Measurements from ENCODE around the gene NRF1.
"Not testable (repeated sequence)": the region's sequence is repeated elsewhere in the genome, so short reads cannot be mapped to it uniquely, and the experiment has no call there.

NRF1 gene

GRCh38 chr7:129667116-129667515 lies 55.6 kb downstream of the NRF1 start:
- DNase-seq (ENCODE audit: low read depth in 2 of 2) = no peak
- TF ChIP-seq, protein P1, sequence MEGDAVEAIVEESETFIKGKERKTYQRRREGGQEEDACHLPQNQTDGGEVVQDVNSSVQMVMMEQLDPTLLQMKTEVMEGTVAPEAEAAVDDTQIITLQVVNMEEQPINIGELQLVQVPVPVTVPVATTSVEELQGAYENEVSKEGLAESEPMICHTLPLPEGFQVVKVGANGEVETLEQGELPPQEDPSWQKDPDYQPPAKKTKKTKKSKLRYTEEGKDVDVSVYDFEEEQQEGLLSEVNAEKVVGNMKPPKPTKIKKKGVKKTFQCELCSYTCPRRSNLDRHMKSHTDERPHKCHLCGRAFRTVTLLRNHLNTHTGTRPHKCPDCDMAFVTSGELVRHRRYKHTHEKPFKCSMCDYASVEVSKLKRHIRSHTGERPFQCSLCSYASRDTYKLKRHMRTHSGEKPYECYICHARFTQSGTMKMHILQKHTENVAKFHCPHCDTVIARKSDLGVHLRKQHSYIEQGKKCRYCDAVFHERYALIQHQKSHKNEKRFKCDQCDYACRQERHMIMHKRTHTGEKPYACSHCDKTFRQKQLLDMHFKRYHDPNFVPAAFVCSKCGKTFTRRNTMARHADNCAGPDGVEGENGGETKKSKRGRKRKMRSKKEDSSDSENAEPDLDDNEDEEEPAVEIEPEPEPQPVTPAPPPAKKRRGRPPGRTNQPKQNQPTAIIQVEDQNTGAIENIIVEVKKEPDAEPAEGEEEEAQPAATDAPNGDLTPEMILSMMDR (IDR thresholded peaks at IDR 0.05; ENCODE audit: low read depth, low read length) = no peak
- no peak overlapping the region for H3K4me3 ChIP-seq (replicated peaks in 1 of 2; ENCODE audit: low read depth in 2 of 2, low read length in 2 of 2)

GRCh38 chr7:129667551-129667950 lies 56.0 kb downstream of the NRF1 start:
- no peak overlapping the region for H3K4me3 ChIP-seq (replicated peaks in 1 of 2; ENCODE audit: low read depth in 2 of 2, low read length in 2 of 2)
- no peak for DNase-seq (ENCODE audit: low read depth in 2 of 2)
- TF ChIP-seq, protein P1 (IDR thresholded peaks at IDR 0.05; ENCODE audit: low read depth, low read length) = no peak

- no peak overlapping the region for H3K4me3 ChIP-seq (replicated peaks in 1 of 2; ENCODE audit: low read depth in 2 of 2, low read length in 2 of 2)
- TF ChIP-seq, protein P1 (IDR thresholded peaks at IDR 0.05; ENCODE audit: low read depth, low read length) = no peak
- no peak for DNase-seq (ENCODE audit: low read depth in 2 of 2)
These were observed 58.4 kb downstream of the NRF1 start for GRCh38 chr7:129669901-129670300.

DNA sequence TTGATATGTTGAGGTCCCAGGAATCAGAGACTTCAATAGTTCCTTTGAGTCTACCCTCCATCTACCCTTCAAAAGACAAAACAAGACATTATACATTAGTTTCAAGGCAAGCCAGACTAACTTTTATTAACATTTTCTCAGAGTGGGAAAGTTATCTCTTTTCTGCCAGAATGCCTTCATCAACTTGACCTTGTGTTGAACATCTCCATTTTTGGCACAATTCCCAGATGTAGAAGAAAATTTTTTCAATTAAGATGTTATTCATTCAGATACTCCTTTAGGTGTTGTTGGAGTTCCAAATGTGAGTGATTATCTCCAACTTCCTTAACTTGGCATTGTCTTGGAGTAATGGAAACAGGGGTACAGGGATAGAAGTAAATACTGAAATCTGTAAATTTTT lies 59.1 kb downstream of the NRF1 start:
- DNase-seq (ENCODE audit: low read depth in 2 of 2) = peak; percentile 25 to 49
- TF ChIP-seq, protein P1 (IDR thresholded peaks at IDR 0.05; ENCODE audit: low read depth, low read length) = no peak
- no peak overlapping the region for H3K4me3 ChIP-seq (replicated peaks in 1 of 2; ENCODE audit: low read depth in 2 of 2, low read length in 2 of 2)

DNA sequence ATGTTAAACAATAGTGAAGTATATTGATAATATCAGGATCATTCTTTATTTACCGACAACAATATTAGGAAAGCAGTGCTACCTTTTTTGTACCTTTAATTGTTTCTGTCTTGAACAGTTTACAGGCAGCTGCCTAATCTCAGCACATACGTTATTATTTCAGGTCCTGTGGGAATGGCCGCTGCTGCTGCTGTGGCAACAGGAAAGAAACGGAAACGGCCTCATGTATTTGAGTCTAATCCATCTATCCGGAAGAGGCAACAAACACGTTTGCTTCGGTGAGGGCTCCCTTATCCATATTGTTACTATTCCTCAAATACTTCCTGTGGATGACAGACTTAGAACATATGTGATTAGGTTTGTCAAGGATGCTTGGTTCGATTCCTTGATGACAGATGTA lies 59.7 kb downstream of the NRF1 start:
- peak; percentile 51 to 68 for DNase-seq (ENCODE audit: low read depth in 2 of 2)
- H3K4me3 ChIP-seq (replicated peaks in 1 of 2; ENCODE audit: low read depth in 2 of 2, low read length in 2 of 2) = no peak overlapping the region
- TF ChIP-seq, protein P1 (IDR thresholded peaks at IDR 0.05; ENCODE audit: low read depth, low read length) = no peak

GRCh38 chr7:129674475-129674874 lies 63.0 kb downstream of the NRF1 start:
- not testable (repeated sequence) for H3K4me3 ChIP-seq (replicated peaks in 1 of 2; ENCODE audit: low read depth in 2 of 2, low read length in 2 of 2); DNase-seq (ENCODE audit: low read depth in 2 of 2)

- TF ChIP-seq, protein P1 (IDR thresholded peaks at IDR 0.05; ENCODE audit: low read depth, low read length) = no peak
- no peak for DNase-seq (ENCODE audit: low read depth in 2 of 2)
- H3K4me3 ChIP-seq (replicated peaks in 1 of 2; ENCODE audit: low read depth in 2 of 2, low read length in 2 of 2) = no peak overlapping the region
These were observed 64.0 kb downstream of the NRF1 start for GRCh38 chr7:129675521-129675920.
